HG03520 (cell line): ENCODE data around the gene OSBPL3.

Source experiments
- ATAC-seq: cut with Tn5 transposase; IDR thresholded peaks from one replicate; pipeline ENCODE4 v1.9.1; 2021; ENCODE audit warnings: mild to moderate bottlenecking, moderate library complexity; ENCODE audit not compliant: unreplicated experiment

OSBPL3 gene

GRCh38 chr7:24980534-24981170 is 674 bp upstream of the OSBPL3 start:
- peak; percentile 24 for ATAC-seq

- peak; percentile 36 for ATAC-seq
These were observed 512 bp downstream of the OSBPL3 start for GRCh38 chr7:24979470-24979862.

GRCh38 chr7:24978843-24979469 is 1.0 kb downstream of the OSBPL3 start:
- ATAC-seq, result no peak

GRCh38 chr7:24975644-24976260 is 4.2 kb downstream of the OSBPL3 start:
- no peak for ATAC-seq

GRCh38 chr7:24975172-24975571 is 4.8 kb downstream of the OSBPL3 start:
- ATAC-seq, result no peak

GRCh38 chr7:24974026-24974832 is 5.7 kb downstream of the OSBPL3 start:
- ATAC-seq, result no peak

GRCh38 chr7:24972991-24973390 is 7.0 kb downstream of the OSBPL3 start:
- ATAC-seq, result no peak

- ATAC-seq, result no peak
These were observed 7.9 kb downstream of the OSBPL3 start for GRCh38 chr7:24972166-24972477.

GRCh38 chr7:24971333-24972165 is 8.4 kb downstream of the OSBPL3 start:
- ATAC-seq, result no peak

- ATAC-seq, result no peak
These were observed 9.3 kb downstream of the OSBPL3 start for GRCh38 chr7:24970676-24971075.

- ATAC-seq, result no peak
These were observed 11.8 kb downstream of the OSBPL3 start for GRCh38 chr7:24968165-24968564.

GRCh38 chr7:24967696-24968095 is 12.3 kb downstream of the OSBPL3 start:
- ATAC-seq, result no peak

- ATAC-seq, result no peak
These were observed 13.2 kb downstream of the OSBPL3 start for GRCh38 chr7:24966802-24967201.

GRCh38 chr7:24965831-24966708 is 13.9 kb downstream of the OSBPL3 start:
- peak; percentile 76 for ATAC-seq

GRCh38 chr7:24964191-24964590 is 15.8 kb downstream of the OSBPL3 start:
- ATAC-seq, result no peak

- peak; percentile 30 for ATAC-seq
These were observed 16.8 kb downstream of the OSBPL3 start for GRCh38 chr7:24963218-24963617.

GRCh38 chr7:24962418-24962962 is 17.5 kb downstream of the OSBPL3 start:
- no peak for ATAC-seq

- ATAC-seq, result no peak
These were observed 20.1 kb downstream of the OSBPL3 start for GRCh38 chr7:24959735-24960485.

GRCh38 chr7:24958399-24958798 is 21.6 kb downstream of the OSBPL3 start:
- no peak for ATAC-seq
